HG03469 (cell line): ENCODE data around the gene ZBED6.
"Not testable (repeated sequence)": the region's sequence is repeated elsewhere in the genome, so short reads cannot be mapped to it uniquely, and the experiment has no call there.

Experiments used
- ATAC-seq: cut with Tn5 transposase; IDR thresholded peaks from one replicate; pipeline ENCODE4 v1.9.1; 2021; ENCODE audit warnings: mild to moderate bottlenecking, moderate library complexity, moderate number of reproducible peaks; ENCODE audit not compliant: unreplicated experiment

ZBED6 gene

GRCh38 chr1:203778146-203778545 lies 17.3 kb upstream of the ZBED6 start:
- no peak for ATAC-seq

- no peak for ATAC-seq
Measured at GRCh38 chr1:203778789-203779188, 16.6 kb upstream of the ZBED6 start.

GRCh38 chr1:203781962-203782361 lies 13.5 kb upstream of the ZBED6 start:
- ATAC-seq: no peak

GRCh38 chr1:203789966-203790365 lies 5.5 kb upstream of the ZBED6 start:
- ATAC-seq: no peak

GRCh38 chr1:203791498-203791897 lies 3.9 kb upstream of the ZBED6 start:
- no peak for ATAC-seq

- ATAC-seq: no peak
Measured at GRCh38 chr1:203792486-203792885, 2.9 kb upstream of the ZBED6 start.

GRCh38 chr1:203793561-203793960 lies 1.9 kb upstream of the ZBED6 start:
- not testable (repeated sequence) for ATAC-seq

GRCh38 chr1:203794764-203795440 lies 521 bp upstream of the ZBED6 start:
- no peak for ATAC-seq

- no peak for ATAC-seq
Measured at GRCh38 chr1:203796236-203796605, 798 bp downstream of the ZBED6 start.

- ATAC-seq: no peak
Measured at GRCh38 chr1:203797216-203797615, 1.8 kb downstream of the ZBED6 start.

GRCh38 chr1:203797948-203798655 lies 2.7 kb downstream of the ZBED6 start:
- no peak for ATAC-seq

GRCh38 chr1:203799157-203799556 lies 3.7 kb downstream of the ZBED6 start:
- no peak for ATAC-seq

GRCh38 chr1:203799971-203800370 lies 4.5 kb downstream of the ZBED6 start:
- no peak for ATAC-seq

GRCh38 chr1:203805689-203806088 lies 10.3 kb downstream of the ZBED6 start:
- no peak for ATAC-seq

- ATAC-seq: no peak
Measured at GRCh38 chr1:203807196-203807595, 11.8 kb downstream of the ZBED6 start.

GRCh38 chr1:203813581-203814341 lies 18.3 kb downstream of the ZBED6 start:
- ATAC-seq: no peak

GRCh38 chr1:203818399-203818798 lies 23.0 kb downstream of the ZBED6 start:
- no peak for ATAC-seq

GRCh38 chr1:203823306-203823705 lies 27.9 kb downstream of the ZBED6 start:
- ATAC-seq: no peak

- ATAC-seq: no peak
Measured at GRCh38 chr1:203826175-203826574, 30.8 kb downstream of the ZBED6 start.

GRCh38 chr1:203828002-203828401 lies 32.6 kb downstream of the ZBED6 start:
- ATAC-seq: no peak

GRCh38 chr1:203828503-203828902 lies 33.1 kb downstream of the ZBED6 start:
- ATAC-seq: no peak

- not testable (repeated sequence) for ATAC-seq
Measured at GRCh38 chr1:203829247-203829646, 33.8 kb downstream of the ZBED6 start.
